CD4-positive, alpha-beta T cell treated with Interleukin-10 for 1 hour (primary cell): Measurements from ENCODE around the gene STAT6.

ENCODE experiments used
- DNase-seq: peaks from one replicate; pipeline ENCODE4 v3.0.0-alpha.2; 2020

The STAT6 gene

GRCh38 chr12:57146092-57146491, 34.9 kb upstream of the STAT6 start:
- DNase-seq = no peak

- DNase-seq = no peak
Observed at GRCh38 chr12:57145460-57146059, 34.4 kb upstream of the STAT6 start.

GRCh38 chr12:57143454-57143853, 32.3 kb upstream of the STAT6 start:
- no peak for DNase-seq

- DNase-seq = no peak
Observed at GRCh38 chr12:57142727-57143126, 31.6 kb upstream of the STAT6 start.

- no peak for DNase-seq
Observed at GRCh38 chr12:57142121-57142520, 31.0 kb upstream of the STAT6 start.

- DNase-seq = no peak
Observed at GRCh38 chr12:57141249-57141648, 30.1 kb upstream of the STAT6 start.

- DNase-seq = no peak
Observed at GRCh38 chr12:57139796-57140649, 28.9 kb upstream of the STAT6 start.

- DNase-seq = no peak
Observed at GRCh38 chr12:57138526-57139272, 27.5 kb upstream of the STAT6 start.

GRCh38 chr12:57135527-57136326, 24.6 kb upstream of the STAT6 start:
- DNase-seq = no peak

GRCh38 chr12:57134949-57135348, 23.8 kb upstream of the STAT6 start:
- no peak for DNase-seq

- no peak for DNase-seq
Observed at GRCh38 chr12:57133916-57134315, 22.8 kb upstream of the STAT6 start.

- DNase-seq = no peak
Observed at GRCh38 chr12:57133013-57133569, 21.9 kb upstream of the STAT6 start.

GRCh38 chr12:57131896-57132744, 21.0 kb upstream of the STAT6 start:
- no peak for DNase-seq

- no peak for DNase-seq
Observed at GRCh38 chr12:57130941-57131340, 19.8 kb upstream of the STAT6 start.

GRCh38 chr12:57129889-57130288, 18.7 kb upstream of the STAT6 start:
- no peak for DNase-seq

- DNase-seq = no peak
Observed at GRCh38 chr12:57129321-57129842, 18.2 kb upstream of the STAT6 start.

- no peak for DNase-seq
Observed at GRCh38 chr12:57128519-57129247, 17.5 kb upstream of the STAT6 start.

GRCh38 chr12:57127726-57128518, 16.8 kb upstream of the STAT6 start, which contains the start of gene LRP1:
TSS of gene LRP1 (plus strand) at chr12:57128483. CDS start at chr12:57128965, 482 bp downstream.
- peak; percentile 83 for DNase-seq

- DNase-seq = peak; percentile 30
Observed at GRCh38 chr12:57127101-57127725, 16.1 kb upstream of the STAT6 start.
